T-helper 1 cell (primary cell): ENCODE measurements around the gene ARHGAP24.
"Not testable (repeated sequence)": the region's sequence is repeated elsewhere in the genome, so short reads cannot be mapped to it uniquely, and the experiment has no call there.

Experiments used
- DNase-seq, 5 donors: peaks; one replicate each; pipeline ENCODE4 v3.0.0-alpha.2; 2012 to 2020

The ARHGAP24 gene

GRCh38 chr4:85658766-85659439 lies 184.0 kb downstream of the ARHGAP24 start:
- DNase-seq: no peak

- DNase-seq: no peak
Observed at GRCh38 chr4:85659610-85660218, 184.8 kb downstream of the ARHGAP24 start.

GRCh38 chr4:85666625-85667024 lies 191.7 kb downstream of the ARHGAP24 start:
- not testable (repeated sequence) for DNase-seq

GRCh38 chr4:85669204-85669603 lies 194.3 kb downstream of the ARHGAP24 start:
- no peak for DNase-seq

- DNase-seq: no peak
Observed at GRCh38 chr4:85669992-85670548, 195.1 kb downstream of the ARHGAP24 start.

- no peak for DNase-seq
Observed at GRCh38 chr4:85671120-85671519, 196.2 kb downstream of the ARHGAP24 start.

- no peak for DNase-seq
Observed at GRCh38 chr4:85672116-85672515, 197.2 kb downstream of the ARHGAP24 start.

- no peak for DNase-seq
Observed at GRCh38 chr4:85672959-85673358, 198.0 kb downstream of the ARHGAP24 start.

- DNase-seq: no peak
Observed at GRCh38 chr4:85673540-85673939, 198.6 kb downstream of the ARHGAP24 start.

GRCh38 chr4:85675076-85676049 lies 200.4 kb downstream of the ARHGAP24 start:
- no peak for DNase-seq

- no peak for DNase-seq
Observed at GRCh38 chr4:85676050-85676425, 201.1 kb downstream of the ARHGAP24 start.

- DNase-seq: no peak
Observed at GRCh38 chr4:85676850-85677590, 202.1 kb downstream of the ARHGAP24 start.

- no peak for DNase-seq
Observed at GRCh38 chr4:85681221-85681657, 206.3 kb downstream of the ARHGAP24 start.

GRCh38 chr4:85681921-85682320 lies 207.0 kb downstream of the ARHGAP24 start:
- no peak for DNase-seq

- no peak for DNase-seq
Observed at GRCh38 chr4:85682391-85682790, 207.4 kb downstream of the ARHGAP24 start.

GRCh38 chr4:85684676-85685075 lies 209.7 kb downstream of the ARHGAP24 start:
- DNase-seq: no peak

- DNase-seq: no peak
Observed at GRCh38 chr4:85686398-85686797, 211.4 kb downstream of the ARHGAP24 start.

GRCh38 chr4:85688055-85688740 lies 213.2 kb downstream of the ARHGAP24 start:
- DNase-seq: no peak

GRCh38 chr4:85696661-85697060 lies 221.7 kb downstream of the ARHGAP24 start:
- no peak for DNase-seq

- no peak for DNase-seq
Observed at GRCh38 chr4:85697854-85698253, 222.9 kb downstream of the ARHGAP24 start.

- no peak for DNase-seq
Observed at GRCh38 chr4:85700362-85700761, 225.4 kb downstream of the ARHGAP24 start.

GRCh38 chr4:85701861-85702321 lies 226.9 kb downstream of the ARHGAP24 start:
- DNase-seq: no peak
